Astrocyte (in vitro differentiated cells and primary cell): ENCODE data around the gene FTO. TPM values are rescaled to one million over a fixed set of nuclear protein-coding genes. Genes with fewer than 3 reads are reported as not detected.
A peak's percentile ranks its signal among the peaks of the same experiment; 100 is the strongest.

Experiments used
- DNase-seq: peaks from one replicate; pipeline ENCODE4 v3.0.0-alpha.2; 2010; ENCODE audit warnings: low read depth
- FAIRE-seq: peaks from 2 replicates; lab custom pipeline; 2011; peaks lifted over from hg19 to GRCh38; lab: Jason Lieb, UNC
- H2AFZ ChIP-seq: 2 replicates; pipeline ENCODE4 v1.6.0; 2012; ENCODE audit warnings: low read depth, low read length, inconsistent platforms
- H3K27ac ChIP-seq: 2 replicates; pipeline ENCODE4 v1.5.1; 2011; ENCODE audit warnings: low read depth, low read length, inconsistent platforms
- H3K27me3 ChIP-seq: 2 replicates; pipeline ENCODE4 v1.6.0; 2011; ENCODE audit warnings: low read length, inconsistent platforms; ENCODE audit not compliant: insufficient read depth
- H3K36me3 ChIP-seq: 2 replicates; pipeline ENCODE4 v1.5.1; 2011; ENCODE audit warnings: low read length, inconsistent platforms; ENCODE audit not compliant: insufficient read depth
- H3K4me1 ChIP-seq: 2 replicates; pipeline ENCODE4 v1.5.1; 2011; ENCODE audit warnings: low read length, inconsistent platforms; ENCODE audit not compliant: insufficient read depth
- H3K4me2 ChIP-seq: 2 replicates; pipeline ENCODE4 v1.6.0; 2012; ENCODE audit warnings: low read length, inconsistent platforms
- H3K4me3 ChIP-seq: 2 replicates; pipeline ENCODE4 v1.5.1; 2011; ENCODE audit warnings: low read depth, mild to moderate bottlenecking, low read length, inconsistent platforms; ENCODE audit not compliant: insufficient read depth
- H3K79me2 ChIP-seq: 2 replicates; pipeline ENCODE4 v1.6.0; 2012; ENCODE audit warnings: mild to moderate bottlenecking, low read length, inconsistent platforms; ENCODE audit not compliant: insufficient read depth
- H3K9ac ChIP-seq: 2 replicates; pipeline ENCODE4 v1.6.0; 2012; ENCODE audit warnings: mild to moderate bottlenecking, low read length, inconsistent platforms
- H3K9me3 ChIP-seq: 2 replicates; pipeline ENCODE4 v1.5.1; 2012; ENCODE audit warnings: low read depth, mild to moderate bottlenecking, low read length, inconsistent platforms; ENCODE audit not compliant: insufficient read depth
- H4K20me1 ChIP-seq: 2 replicates; pipeline ENCODE4 v1.6.0; 2012; ENCODE audit warnings: low read length, inconsistent platforms; ENCODE audit not compliant: insufficient read depth
- H3K27ac Mint-ChIP-seq: one replicate; pipeline ENCODE4 v1.8.0; 2021; ENCODE audit warnings: mild to moderate bottlenecking, mixed read lengths; ENCODE audit not compliant: unreplicated experiment
- H3K27me3 Mint-ChIP-seq: one replicate; pipeline ENCODE4 v1.8.0; 2021; ENCODE audit warnings: low read depth, mixed read lengths; ENCODE audit not compliant: unreplicated experiment
- H3K36me3 Mint-ChIP-seq: one replicate; pipeline ENCODE4 v1.8.0; 2021; ENCODE audit warnings: low read depth, mixed read lengths; ENCODE audit not compliant: unreplicated experiment
- H3K4me1 Mint-ChIP-seq: one replicate; pipeline ENCODE4 v1.8.0; 2021; ENCODE audit warnings: low read depth, mixed read lengths; ENCODE audit not compliant: unreplicated experiment
- H3K4me3 Mint-ChIP-seq: one replicate; pipeline ENCODE4 v1.8.0; 2021; ENCODE audit warnings: mild to moderate bottlenecking, moderate library complexity, mixed read lengths; ENCODE audit not compliant: unreplicated experiment
- H3K9me3 Mint-ChIP-seq: one replicate; pipeline ENCODE4 v1.8.0; 2021; ENCODE audit warnings: mild to moderate bottlenecking, mixed read lengths; ENCODE audit not compliant: unreplicated experiment
- EZH2 ChIP-seq: IDR thresholded peaks from 2 replicates; pipeline ENCODE4 v1.6.1; 2012; ENCODE audit warnings: mild to moderate bottlenecking, low read length, inconsistent platforms; ENCODE audit not compliant: insufficient read depth
- total RNA-seq: library from RNA; stranded (reverse); gene quantifications from 2 replicates; pipeline ENCODE4 v1.2.1, GENCODE V29; 2021
- TF ChIP-seq, protein P1 (sequence below): IDR thresholded peaks from 2 replicates; pipeline ENCODE4 v1.5.1; 2011; ENCODE audit warnings: low read depth, mild to moderate bottlenecking, inconsistent platforms, low read length, moderate library complexity; ENCODE audit not compliant: insufficient read depth

Gene FTO
- total RNA-seq, 1 donor from 2014 or later: 73.1 TPM

DNA sequence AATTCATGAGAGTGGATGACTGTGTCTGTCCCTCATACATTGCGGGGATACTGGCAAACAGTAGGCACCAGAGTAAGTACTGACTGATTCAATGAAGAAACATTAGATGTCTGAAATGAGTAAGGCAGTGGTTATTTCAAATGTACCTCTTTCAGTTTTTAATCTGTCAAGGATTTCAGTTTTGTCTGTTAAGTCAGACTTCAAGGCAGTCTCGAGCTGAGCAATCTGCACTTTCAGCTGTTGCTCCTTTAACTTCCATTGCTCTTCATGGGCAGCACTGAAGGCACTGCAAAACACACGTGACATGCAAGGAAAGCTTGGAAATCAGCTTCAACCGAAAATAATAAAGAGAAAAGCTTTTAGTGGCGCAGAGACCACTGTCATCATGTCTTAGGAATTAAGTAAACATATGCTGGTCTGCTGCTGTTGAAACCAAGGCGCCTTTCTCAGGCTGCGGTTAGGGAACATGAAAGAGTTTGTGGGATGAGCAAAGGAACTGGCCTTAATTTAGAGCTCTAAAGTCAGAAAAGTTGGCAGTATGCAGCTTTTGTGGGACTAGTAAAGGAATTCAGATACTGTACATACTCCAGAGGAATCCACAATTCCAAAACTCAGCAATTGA lies 39.1 kb upstream of the FTO start:
- peak; percentile 97 for DNase-seq

DNA sequence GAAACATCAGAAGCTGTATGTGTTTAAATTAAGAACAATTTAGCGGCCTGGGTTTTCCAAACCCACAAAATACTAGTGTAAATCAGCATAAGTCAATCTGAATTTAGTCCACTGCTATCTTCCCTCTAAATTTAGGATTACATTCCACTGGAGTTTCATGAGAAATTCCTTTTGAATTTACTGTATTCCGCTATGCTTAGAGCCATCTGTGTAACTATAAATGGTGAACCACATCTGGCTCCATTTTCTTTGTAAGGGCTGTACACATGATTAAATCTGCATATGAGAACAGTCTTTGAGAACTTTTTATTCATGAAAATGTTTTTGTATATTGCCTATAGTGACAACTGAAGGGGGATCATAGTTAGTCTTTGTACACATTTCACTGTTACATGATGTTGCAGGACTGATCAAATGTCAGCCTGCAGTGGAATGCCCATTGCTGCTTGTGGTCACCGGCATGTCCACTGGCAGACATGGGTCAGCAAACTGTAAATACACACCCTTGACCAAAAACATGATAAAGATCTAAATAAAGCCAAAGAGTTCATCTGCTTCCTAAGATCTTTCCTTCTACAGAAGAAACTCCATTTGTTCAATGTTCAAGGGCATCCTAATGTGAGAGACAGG lies 37.1 kb upstream of the FTO start:
- Histone ChIP-seq H3K4me3 (no peak overlapping the region), H3K36me3 (no peaks in the 10 kb centered on the region), H3K9me3 (no peaks in the 10 kb centered on the region), H2AFZ (no peak overlapping the region), H3K9ac (no peak overlapping the region), H3K79me2 (no peaks in the 10 kb centered on the region), H4K20me1 (no peaks in the 10 kb centered on the region), H3K4me2 (no peak overlapping the region), H3K27ac (no peak overlapping the region), H3K4me1 (no peaks in the 10 kb centered on the region), H3K27me3 (no peaks in the 10 kb centered on the region)
- Mint-ChIP-seq H3K27me3 (no peaks in the 10 kb centered on the region), H3K27ac (peak overlapping the region; percentile 58), H3K9me3 (no peaks in the 10 kb centered on the region), H3K36me3 (no peaks in the 10 kb centered on the region), H3K4me3 (no peak overlapping the region), H3K4me1 (peaks cover 22% of the 10 kb centered on the region)
- DNase-seq (peak; percentile 27), FAIRE-seq (no peak)
- TF ChIP-seq, protein P1, sequence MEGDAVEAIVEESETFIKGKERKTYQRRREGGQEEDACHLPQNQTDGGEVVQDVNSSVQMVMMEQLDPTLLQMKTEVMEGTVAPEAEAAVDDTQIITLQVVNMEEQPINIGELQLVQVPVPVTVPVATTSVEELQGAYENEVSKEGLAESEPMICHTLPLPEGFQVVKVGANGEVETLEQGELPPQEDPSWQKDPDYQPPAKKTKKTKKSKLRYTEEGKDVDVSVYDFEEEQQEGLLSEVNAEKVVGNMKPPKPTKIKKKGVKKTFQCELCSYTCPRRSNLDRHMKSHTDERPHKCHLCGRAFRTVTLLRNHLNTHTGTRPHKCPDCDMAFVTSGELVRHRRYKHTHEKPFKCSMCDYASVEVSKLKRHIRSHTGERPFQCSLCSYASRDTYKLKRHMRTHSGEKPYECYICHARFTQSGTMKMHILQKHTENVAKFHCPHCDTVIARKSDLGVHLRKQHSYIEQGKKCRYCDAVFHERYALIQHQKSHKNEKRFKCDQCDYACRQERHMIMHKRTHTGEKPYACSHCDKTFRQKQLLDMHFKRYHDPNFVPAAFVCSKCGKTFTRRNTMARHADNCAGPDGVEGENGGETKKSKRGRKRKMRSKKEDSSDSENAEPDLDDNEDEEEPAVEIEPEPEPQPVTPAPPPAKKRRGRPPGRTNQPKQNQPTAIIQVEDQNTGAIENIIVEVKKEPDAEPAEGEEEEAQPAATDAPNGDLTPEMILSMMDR: no peak
- TF ChIP-seq EZH2: no peak

More for the DNA sequence above, 39.1 kb upstream of the FTO start:
- Histone ChIP-seq H3K4me2 (peak overlapping the region; percentile 59), H4K20me1 (no peaks in the 10 kb centered on the region), H3K79me2 (no peaks in the 10 kb centered on the region), H3K27ac (peak overlapping the region; percentile 45), H3K4me1 (no peaks in the 10 kb centered on the region), H3K9ac (peak overlapping the region; percentile 37), H3K36me3 (no peaks in the 10 kb centered on the region), H3K27me3 (no peaks in the 10 kb centered on the region), H3K4me3 (no peak overlapping the region), H3K9me3 (no peaks in the 10 kb centered on the region), H2AFZ (no peak overlapping the region)
- Mint-ChIP-seq H3K27ac (peak overlapping the region; percentile 69), H3K4me1 (peaks cover 22% of the 10 kb centered on the region), H3K4me3 (no peak overlapping the region), H3K27me3 (no peaks in the 10 kb centered on the region), H3K36me3 (no peaks in the 10 kb centered on the region), H3K9me3 (no peaks in the 10 kb centered on the region)
- peak; percentile 13 for FAIRE-seq
- TF ChIP-seq, protein P1: no peak
- no peak for TF ChIP-seq EZH2

DNA sequence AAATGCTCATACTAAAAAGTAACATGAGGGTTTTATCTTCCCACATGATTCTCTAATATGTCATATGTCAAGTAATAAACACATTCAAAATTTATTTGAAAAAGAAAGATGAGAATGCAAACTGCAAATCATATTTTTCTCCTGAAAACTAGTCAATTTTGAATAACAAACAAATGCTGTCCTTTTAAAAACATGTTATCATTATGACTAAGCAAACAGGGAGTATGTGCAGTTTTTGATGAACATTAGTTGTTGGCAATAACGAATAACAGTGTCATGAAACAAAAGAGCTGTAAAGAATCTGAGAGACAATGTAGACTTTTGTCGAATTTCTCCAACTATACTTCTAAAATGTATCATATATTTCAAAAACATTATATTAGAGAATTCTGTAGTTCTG lies 35.1 kb upstream of the FTO start:
- Mint-ChIP-seq H3K4me1 (peaks cover 23% of the 10 kb centered on the region), H3K27me3 (no peaks in the 10 kb centered on the region), H3K27ac (no peak overlapping the region), H3K36me3 (no peaks in the 10 kb centered on the region), H3K9me3 (no peaks in the 10 kb centered on the region), H3K4me3 (no peak overlapping the region)
- Histone ChIP-seq H2AFZ (no peak overlapping the region), H3K27me3 (no peaks in the 10 kb centered on the region), H3K4me2 (no peak overlapping the region), H3K79me2 (no peaks in the 10 kb centered on the region), H3K9ac (no peak overlapping the region), H3K9me3 (no peaks in the 10 kb centered on the region), H3K27ac (no peak overlapping the region), H3K4me1 (no peaks in the 10 kb centered on the region), H3K4me3 (no peak overlapping the region), H3K36me3 (peaks cover 5% of the 10 kb centered on the region), H4K20me1 (no peaks in the 10 kb centered on the region)
- FAIRE-seq: no peak
- no peak for TF ChIP-seq EZH2
- TF ChIP-seq, protein P1: no peak
- DNase-seq: no peak
